HG02973 (cell line): ENCODE results near the gene NIN.
"Not testable (repeated sequence)": the region's sequence is repeated elsewhere in the genome, so short reads cannot be mapped to it uniquely, and the experiment has no call there.

Experiments
- ATAC-seq: cut with Tn5 transposase; IDR thresholded peaks from one replicate; pipeline ENCODE4 v1.9.1; 2021; ENCODE audit warnings: moderate library complexity; ENCODE audit not compliant: unreplicated experiment

The NIN gene

GRCh38 chr14:50821510-50822464 is 9.2 kb downstream of the NIN start:
- ATAC-seq = no peak

- ATAC-seq = no peak
These were observed 10.0 kb downstream of the NIN start for GRCh38 chr14:50820786-50821509.

GRCh38 chr14:50819303-50819702 is 11.7 kb downstream of the NIN start:
- ATAC-seq = not testable (repeated sequence)

GRCh38 chr14:50816395-50817047 is 14.4 kb downstream of the NIN start:
- ATAC-seq = no peak

- not testable (repeated sequence) for ATAC-seq
These were observed 15.4 kb downstream of the NIN start for GRCh38 chr14:50815526-50815925.

- ATAC-seq = not testable (repeated sequence)
These were observed 15.9 kb downstream of the NIN start for GRCh38 chr14:50815058-50815457.

GRCh38 chr14:50814161-50814560 is 16.8 kb downstream of the NIN start:
- ATAC-seq = no peak

GRCh38 chr14:50813544-50813863 is 17.5 kb downstream of the NIN start:
- peak; percentile 51 for ATAC-seq

GRCh38 chr14:50812856-50813543 is 18.0 kb downstream of the NIN start:
- peak; percentile 19 for ATAC-seq

- no peak for ATAC-seq
These were observed 18.8 kb downstream of the NIN start for GRCh38 chr14:50812180-50812579.

- no peak for ATAC-seq
These were observed 22.9 kb downstream of the NIN start for GRCh38 chr14:50808053-50808452.

- no peak for ATAC-seq
These were observed 24.6 kb downstream of the NIN start for GRCh38 chr14:50806241-50806933.

- no peak for ATAC-seq
These were observed 25.6 kb downstream of the NIN start for GRCh38 chr14:50805396-50805795.

GRCh38 chr14:50804181-50804721 is 26.7 kb downstream of the NIN start:
- no peak for ATAC-seq

GRCh38 chr14:50801706-50802105 is 29.3 kb downstream of the NIN start:
- no peak for ATAC-seq

GRCh38 chr14:50800032-50800431 is 30.9 kb downstream of the NIN start:
- ATAC-seq = no peak

GRCh38 chr14:50798048-50798421 is 32.9 kb downstream of the NIN start:
- ATAC-seq = peak; percentile 66

- ATAC-seq = no peak
These were observed 33.5 kb downstream of the NIN start for GRCh38 chr14:50797250-50798047.

- no peak for ATAC-seq
These were observed 34.6 kb downstream of the NIN start for GRCh38 chr14:50796390-50796789.
